Glutamatergic neuron (in vitro differentiated cells): Measurements from ENCODE around the gene HADHB. TPM values are rescaled to one million over a fixed set of nuclear protein-coding genes. Genes with fewer than 3 reads are reported as not detected.
"Not testable (repeated sequence)": the region's sequence is repeated elsewhere in the genome, so short reads cannot be mapped to it uniquely, and the experiment has no call there.

Experiments
- DNase-seq: peaks from one replicate; pipeline ENCODE4 v3.0.0; 2022
- H3K27ac Mint-ChIP-seq: one replicate; pipeline ENCODE4 v1.8.0; 2020; ENCODE audit warnings: mild to moderate bottlenecking, mixed read lengths, inconsistent platforms; ENCODE audit not compliant: unreplicated experiment
- H3K27me3 Mint-ChIP-seq: one replicate; pipeline ENCODE4 v1.8.0; 2020; ENCODE audit warnings: mild to moderate bottlenecking, moderate library complexity, mixed read lengths, inconsistent platforms; ENCODE audit not compliant: unreplicated experiment
- H3K36me3 Mint-ChIP-seq: one replicate; pipeline ENCODE4 v1.8.0; 2020; ENCODE audit warnings: mild to moderate bottlenecking, mixed read lengths, inconsistent platforms; ENCODE audit not compliant: unreplicated experiment
- H3K4me1 Mint-ChIP-seq: one replicate; pipeline ENCODE4 v1.8.0; 2020; ENCODE audit warnings: mild to moderate bottlenecking, low read depth, mixed read lengths, inconsistent platforms; ENCODE audit not compliant: unreplicated experiment
- H3K4me3 Mint-ChIP-seq: one replicate; pipeline ENCODE4 v1.8.0; 2020; ENCODE audit warnings: mild to moderate bottlenecking, mixed read lengths, inconsistent platforms; ENCODE audit not compliant: unreplicated experiment
- H3K9me3 Mint-ChIP-seq: one replicate; pipeline ENCODE4 v1.8.0; 2020; ENCODE audit warnings: mild to moderate bottlenecking, moderate library complexity, mixed read lengths, inconsistent platforms; ENCODE audit not compliant: unreplicated experiment
- total RNA-seq: library from RNA; stranded (reverse); fragmentation: NEBNext Ultra II Directional; extraction: Animal tissue kit (Norgen Biotek cat#: 25700); gene quantifications from one replicate; pipeline ENCODE4 v1.2.1, GENCODE V29; 2021; ENCODE audit not compliant: unreplicated experiment
- TF ChIP-seq, protein P1 (sequence below): fragments of 200-600 bp; sonication (generic); IDR thresholded peaks from one replicate; pipeline ENCODE4 v1.5.0; 2021; ENCODE audit not compliant: partially characterized antibody, unreplicated experiment

HADHB gene
- total RNA-seq, 1 donor from 2014 or later, result 30.5 TPM

DNA sequence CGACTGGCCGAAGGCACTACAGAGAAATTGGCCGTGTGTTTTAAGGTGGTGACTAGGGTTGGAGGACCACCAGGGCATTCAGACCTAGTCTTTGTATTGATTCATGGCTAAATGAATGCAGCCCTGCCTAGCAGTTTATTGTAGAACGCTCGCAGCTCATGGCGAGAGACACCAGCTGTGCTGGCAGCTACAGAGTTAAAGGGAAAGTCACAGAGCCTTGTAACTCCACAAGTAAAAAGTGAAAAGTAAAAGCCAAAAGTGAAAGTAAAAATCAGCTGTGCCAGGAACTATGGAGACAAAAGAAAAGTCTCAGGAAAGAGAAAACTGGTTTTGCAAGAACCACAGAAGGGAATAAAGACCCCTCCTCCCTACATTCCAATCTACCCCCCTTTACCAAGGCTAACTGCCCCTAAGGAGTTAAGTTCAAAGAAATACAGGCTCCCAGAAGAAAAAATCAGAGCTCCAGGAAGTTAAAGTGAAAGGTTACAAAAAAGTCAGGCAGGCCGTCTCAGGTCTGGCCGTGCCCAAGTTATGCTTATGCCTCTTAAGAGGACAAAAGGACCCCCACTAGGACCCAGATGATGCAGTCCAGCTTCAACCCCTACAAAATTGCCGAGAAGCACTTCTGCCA lies 54.8 kb downstream of the HADHB start:
- no peaks in the 10 kb centered on the region for H3K9me3 Mint-ChIP-seq
- H3K27me3 Mint-ChIP-seq, result peaks cover 2% of the 10 kb centered on the region
- DNase-seq, result no peak
- H3K27ac Mint-ChIP-seq, result no peak overlapping the region
- TF ChIP-seq, protein P1, sequence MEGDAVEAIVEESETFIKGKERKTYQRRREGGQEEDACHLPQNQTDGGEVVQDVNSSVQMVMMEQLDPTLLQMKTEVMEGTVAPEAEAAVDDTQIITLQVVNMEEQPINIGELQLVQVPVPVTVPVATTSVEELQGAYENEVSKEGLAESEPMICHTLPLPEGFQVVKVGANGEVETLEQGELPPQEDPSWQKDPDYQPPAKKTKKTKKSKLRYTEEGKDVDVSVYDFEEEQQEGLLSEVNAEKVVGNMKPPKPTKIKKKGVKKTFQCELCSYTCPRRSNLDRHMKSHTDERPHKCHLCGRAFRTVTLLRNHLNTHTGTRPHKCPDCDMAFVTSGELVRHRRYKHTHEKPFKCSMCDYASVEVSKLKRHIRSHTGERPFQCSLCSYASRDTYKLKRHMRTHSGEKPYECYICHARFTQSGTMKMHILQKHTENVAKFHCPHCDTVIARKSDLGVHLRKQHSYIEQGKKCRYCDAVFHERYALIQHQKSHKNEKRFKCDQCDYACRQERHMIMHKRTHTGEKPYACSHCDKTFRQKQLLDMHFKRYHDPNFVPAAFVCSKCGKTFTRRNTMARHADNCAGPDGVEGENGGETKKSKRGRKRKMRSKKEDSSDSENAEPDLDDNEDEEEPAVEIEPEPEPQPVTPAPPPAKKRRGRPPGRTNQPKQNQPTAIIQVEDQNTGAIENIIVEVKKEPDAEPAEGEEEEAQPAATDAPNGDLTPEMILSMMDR, result no peak
- peaks cover 3% of the 10 kb centered on the region for H3K4me1 Mint-ChIP-seq
- H3K36me3 Mint-ChIP-seq, result no peaks in the 10 kb centered on the region
- H3K4me3 Mint-ChIP-seq, result no peak overlapping the region

DNA sequence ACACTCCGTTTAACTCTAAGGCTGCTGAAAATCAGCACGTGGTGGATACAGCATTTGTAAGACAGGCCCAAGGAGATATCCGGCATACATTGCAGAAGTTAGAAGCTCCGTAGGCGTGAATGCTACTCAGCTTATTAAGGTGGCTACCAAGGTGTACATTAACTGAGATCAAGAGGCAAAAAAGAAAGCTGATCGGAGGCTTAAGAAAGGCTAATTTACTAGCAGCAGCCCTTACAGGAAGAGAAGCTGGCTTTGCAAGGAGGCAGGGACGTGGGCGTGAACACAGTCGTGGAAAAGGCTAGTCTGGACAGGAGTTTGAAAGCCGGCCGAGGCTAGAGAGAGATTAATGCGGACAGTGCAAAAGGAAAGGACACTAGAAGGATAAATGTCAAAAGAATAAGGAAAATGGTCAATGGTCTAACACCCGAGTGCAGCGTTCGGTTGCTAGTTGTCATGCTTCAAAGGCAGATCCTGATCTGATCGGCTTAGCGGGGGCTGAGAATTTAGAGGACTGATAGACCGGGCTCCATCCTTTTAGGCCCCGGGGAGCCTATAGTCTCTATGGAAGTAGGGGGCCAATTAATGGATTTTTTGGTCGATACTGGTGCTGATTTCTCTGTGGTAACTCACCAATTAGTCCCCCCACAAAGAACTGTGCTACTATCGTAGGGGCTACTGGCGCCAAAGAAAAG lies 55.6 kb downstream of the HADHB start:
- no peak overlapping the region for H3K4me3 Mint-ChIP-seq
- H3K4me1 Mint-ChIP-seq, result peaks cover 3% of the 10 kb centered on the region
- TF ChIP-seq, protein P1, result no peak
- no peak for DNase-seq
- no peaks in the 10 kb centered on the region for H3K9me3 Mint-ChIP-seq
- no peaks in the 10 kb centered on the region for H3K36me3 Mint-ChIP-seq
- no peak overlapping the region for H3K27ac Mint-ChIP-seq
- H3K27me3 Mint-ChIP-seq, result peaks cover 2% of the 10 kb centered on the region

DNA sequence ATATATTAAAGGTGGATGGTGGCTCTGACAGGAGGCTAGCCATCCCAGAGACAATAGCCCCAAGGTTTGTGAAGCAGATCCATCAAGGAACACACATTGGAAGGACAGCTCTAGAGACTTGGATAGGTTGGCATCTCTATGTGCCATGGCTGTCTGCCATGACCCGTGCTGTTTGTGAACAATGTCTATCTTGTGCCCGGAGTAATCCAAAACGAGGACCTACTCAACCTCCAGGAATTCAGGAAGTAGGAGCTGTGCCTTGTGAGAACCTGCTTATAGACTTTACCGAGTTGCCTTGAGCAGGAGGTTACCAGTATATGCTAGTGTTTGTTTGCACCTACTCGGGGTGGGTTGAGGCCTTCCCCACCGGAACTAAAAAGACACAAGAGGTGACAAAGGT lies 58.1 kb downstream of the HADHB start:
- TF ChIP-seq, protein P1, result no peak
- H3K4me3 Mint-ChIP-seq, result no peak overlapping the region

DNA sequence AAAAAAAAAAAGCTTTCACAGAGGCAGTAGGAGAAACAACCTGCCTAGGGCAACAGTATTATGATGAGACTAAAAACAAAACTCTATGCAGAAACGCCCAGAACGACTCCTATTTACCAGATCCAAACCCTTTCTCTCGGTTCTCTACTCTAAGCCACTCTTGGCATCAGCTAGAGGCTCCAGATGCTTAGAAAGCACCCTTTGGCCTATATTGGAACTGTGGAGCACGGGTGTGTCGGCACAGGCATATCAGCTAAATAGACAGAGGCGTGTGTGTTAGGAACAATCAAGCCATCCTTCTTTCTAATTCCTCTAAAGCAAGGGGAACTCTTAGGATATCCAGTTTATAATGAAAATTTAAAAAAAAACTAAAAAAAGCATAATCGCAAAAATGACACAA lies 60.4 kb downstream of the HADHB start:
- H3K27ac Mint-ChIP-seq, H3K4me1 Mint-ChIP-seq, H3K27me3 Mint-ChIP-seq, DNase-seq, H3K36me3 Mint-ChIP-seq, H3K4me3 Mint-ChIP-seq, H3K9me3 Mint-ChIP-seq: not testable (repeated sequence)

More for the DNA sequence above, 58.1 kb downstream of the HADHB start:
- Mint-ChIP-seq H3K9me3 (no peaks in the 10 kb centered on the region), H3K27me3 (no peaks in the 10 kb centered on the region), H3K27ac (no peak overlapping the region), H3K4me1 (no peaks in the 10 kb centered on the region), H3K36me3 (no peaks in the 10 kb centered on the region)
- DNase-seq, result no peak

DNA sequence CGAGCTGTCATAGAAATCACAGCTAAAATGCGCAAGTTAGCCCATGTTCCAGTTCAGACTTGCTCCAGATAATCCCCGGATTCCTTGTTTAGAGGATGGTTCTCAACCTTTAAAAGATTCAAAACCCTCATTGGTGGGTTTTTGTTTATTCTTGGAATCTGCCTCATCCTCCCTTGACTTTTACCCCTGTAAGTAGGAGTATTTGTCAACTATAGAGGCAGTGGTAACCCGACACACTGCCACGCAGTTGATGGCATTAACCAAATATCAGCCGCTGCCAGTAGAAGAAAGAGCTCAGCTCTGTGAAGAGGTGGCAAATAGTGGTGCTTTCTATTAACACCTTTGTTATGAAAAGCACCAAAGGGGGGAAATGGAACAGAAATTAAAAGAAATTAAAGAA lies 60.8 kb downstream of the HADHB start:
- DNase-seq, result no peak
- Mint-ChIP-seq H3K27ac (no peak overlapping the region), H3K4me1 (no peaks in the 10 kb centered on the region), H3K9me3 (no peaks in the 10 kb centered on the region), H3K27me3 (no peaks in the 10 kb centered on the region), H3K36me3 (no peaks in the 10 kb centered on the region), H3K4me3 (no peak overlapping the region)
- TF ChIP-seq, protein P1, result no peak
